WTC11 (cell line): Measurements from ENCODE around the gene LY6G5B. TPM values are rescaled to one million over a fixed set of nuclear protein-coding genes. Genes with fewer than 3 reads are reported as not detected.

Experiments
- ATAC-seq: fragments of 200-7000 bp; cut with Tn5 transposase; 2 replicates; pipeline ENCODE4 v1.10.0; 2021; ENCODE audit warnings: mild to moderate bottlenecking, moderate library complexity
- CTCF ChIA-PET: fragments of 300-600 bp; sonication (Branson Sonifier 250); formaldehyde crosslinking; loops from one replicate; lab custom pipeline; 2021; ENCODE audit warnings: antibody characterized with exemption; lab: Charles Lee
- POLR2A ChIA-PET: fragments of 350-600 bp; sonication (Branson Sonifier 250); formaldehyde crosslinking; loops from one replicate; lab custom pipeline; 2021; ENCODE audit warnings: antibody characterized with exemption; lab: Charles Lee
- DNase-seq: peaks from one replicate; pipeline ENCODE4 v3.0.0; 2021; ENCODE audit warnings: low spot score
- H3K27ac Mint-ChIP-seq: 2 replicates; pipeline ENCODE4 v1.8.0; 2021; ENCODE audit warnings: mixed read lengths
- H3K27me3 Mint-ChIP-seq: 2 replicates; pipeline ENCODE4 v1.8.0; 2021; ENCODE audit warnings: low read depth, mild to moderate bottlenecking, moderate library complexity, mixed read lengths
- H3K36me3 Mint-ChIP-seq: 2 replicates; pipeline ENCODE4 v1.8.0; 2021; ENCODE audit warnings: mixed read lengths
- H3K4me1 Mint-ChIP-seq: 2 replicates; pipeline ENCODE4 v1.8.0; 2022; ENCODE audit warnings: mixed read lengths
- H3K4me3 Mint-ChIP-seq: 2 replicates; pipeline ENCODE4 v1.8.0; 2021; ENCODE audit warnings: mild to moderate bottlenecking, moderate library complexity, mixed read lengths
- H3K9me3 Mint-ChIP-seq: 2 replicates; pipeline ENCODE4 v1.8.0; 2021; ENCODE audit warnings: mixed read lengths
- ARID4B ChIP-seq: sonication (generic); formaldehyde crosslinking; IDR thresholded peaks from 2 replicates; pipeline ENCODE4 v1.8.0; 2023; ENCODE audit warnings: missing genetic modification reagents, mild to moderate bottlenecking, borderline replicate concordance
- ATF6 ChIP-seq: sonication (generic); formaldehyde crosslinking; IDR thresholded peaks from 2 replicates; pipeline ENCODE4 v1.8.1; 2023; ENCODE audit warnings: mild to moderate bottlenecking, missing genetic modification reagents
- CREB1 ChIP-seq: sonication (generic); formaldehyde crosslinking; IDR thresholded peaks from 2 replicates; pipeline ENCODE4 v1.8.0; 2023; ENCODE audit warnings: mild to moderate bottlenecking, missing genetic modification reagents
- ELF4 ChIP-seq: sonication (generic); formaldehyde crosslinking; IDR thresholded peaks from 2 replicates; pipeline ENCODE4 v1.8.1; 2022; ENCODE audit warnings: low read depth, mild to moderate bottlenecking, moderate library complexity, missing genetic modification reagents
- FOXJ3 ChIP-seq: sonication (generic); formaldehyde crosslinking; IDR thresholded peaks from 2 replicates; pipeline ENCODE4 v1.9.0; 2021; ENCODE audit warnings: missing genetic modification reagents, mild to moderate bottlenecking, borderline replicate concordance
- FOXP1 ChIP-seq: sonication (generic); formaldehyde crosslinking; IDR thresholded peaks from 2 replicates; pipeline ENCODE4 v1.8.0; 2022; ENCODE audit warnings: missing genetic modification reagents, mild to moderate bottlenecking, moderate library complexity, borderline replicate concordance
- HMGA2 ChIP-seq: fragments of 250-450 bp; sonication (Bioruptor Pico); IDR thresholded peaks from 2 replicates; pipeline ENCODE4 v1.4.0; 2021; ENCODE audit warnings: mild to moderate bottlenecking, moderate library complexity
- HMGXB4 ChIP-seq: sonication (generic); formaldehyde crosslinking; IDR thresholded peaks from 2 replicates; pipeline ENCODE4 v1.8.1; 2023; ENCODE audit warnings: mild to moderate bottlenecking, moderate library complexity, missing genetic modification reagents
- MLX ChIP-seq: sonication (generic); formaldehyde crosslinking; IDR thresholded peaks from 2 replicates; pipeline ENCODE4 v1.8.1; 2023; ENCODE audit warnings: mild to moderate bottlenecking, missing genetic modification reagents, moderate library complexity
- MXD4 ChIP-seq: fragments of 250-450 bp; sonication (Bioruptor Pico); IDR thresholded peaks from 2 replicates; pipeline ENCODE4 v1.8.0; 2021; ENCODE audit warnings: mild to moderate bottlenecking, moderate library complexity, borderline replicate concordance
- NFATC4 ChIP-seq: fragments of 250-450 bp; sonication (Bioruptor Pico); IDR thresholded peaks from 2 replicates; pipeline ENCODE4 v1.9.0; 2021; ENCODE audit warnings: mild to moderate bottlenecking
- NFE2L1 ChIP-seq: sonication (generic); formaldehyde crosslinking; IDR thresholded peaks from 2 replicates; pipeline ENCODE4 v1.8.1; 2023; ENCODE audit warnings: missing genetic modification reagents
- NR1H2 ChIP-seq: sonication (generic); formaldehyde crosslinking; IDR thresholded peaks from 2 replicates; pipeline ENCODE4 v1.9.0; 2021; ENCODE audit warnings: mild to moderate bottlenecking, moderate library complexity, missing genetic modification reagents
- PRRX2 ChIP-seq: fragments of 250-450 bp; sonication (Bioruptor Pico); IDR thresholded peaks from 2 replicates; pipeline ENCODE4 v1.8.0; 2021; ENCODE audit warnings: mild to moderate bottlenecking
- RELA ChIP-seq: sonication (generic); formaldehyde crosslinking; IDR thresholded peaks from 2 replicates; pipeline ENCODE4 v1.8.1; 2022; ENCODE audit warnings: missing genetic modification reagents, mild to moderate bottlenecking, borderline replicate concordance
- TEAD1 ChIP-seq: sonication (generic); formaldehyde crosslinking; IDR thresholded peaks from 2 replicates; pipeline ENCODE4 v1.8.0; 2022; ENCODE audit warnings: mild to moderate bottlenecking, missing genetic modification reagents
- TP53 ChIP-seq: sonication (generic); formaldehyde crosslinking; IDR thresholded peaks from 2 replicates; pipeline ENCODE4 v1.8.1; 2023; ENCODE audit warnings: mild to moderate bottlenecking, missing genetic modification reagents
- ZMAT4 ChIP-seq: fragments of 250-450 bp; sonication (Bioruptor Pico); IDR thresholded peaks from 2 replicates; pipeline ENCODE4 v1.9.0; 2021; ENCODE audit warnings: mild to moderate bottlenecking
- ZNF281 ChIP-seq: sonication (generic); formaldehyde crosslinking; IDR thresholded peaks from 2 replicates; pipeline ENCODE4 v1.8.0; 2023; ENCODE audit warnings: mild to moderate bottlenecking, missing genetic modification reagents
- ZNF423 ChIP-seq: fragments of 250-450 bp; sonication (Bioruptor Pico); IDR thresholded peaks from 2 replicates; pipeline ENCODE4 v2.1.2; 2022; ENCODE audit warnings: mild to moderate bottlenecking, moderate library complexity
- ZNF671 ChIP-seq: fragments of 250-450 bp; sonication (Bioruptor Pico); IDR thresholded peaks from 2 replicates; pipeline ENCODE4 v1.8.0; 2021; ENCODE audit warnings: mild to moderate bottlenecking
- total RNA-seq: library from RNA; stranded (reverse); gene quantifications from 3 replicates; pipeline ENCODE4 v1.2.3, GENCODE V29; 2021

LY6G5B gene
- total RNA-seq, 1 experiment from 2014 or later = 15.7 TPM

- TF ChIP-seq ELF4 (CRISPR knock-in tag) (no peak), HMGXB4 (CRISPR knock-in tag) (no peak), TP53 (CRISPR knock-in tag) (no peak), PRRX2 (CRISPR knock-in tag) (no peak), ZNF423 (CRISPR knock-in tag) (no peak), FOXJ3 (CRISPR knock-in tag) (no peak), HMGA2 (CRISPR knock-in tag) (no peak), MLX (CRISPR knock-in tag) (no peak), ZNF281 (CRISPR knock-in tag) (no peak)
These were observed 42.5 kb downstream of the LY6G5B start (continued) for GRCh38 chr6:31712296-31712695.

GRCh38 chr6:31713465-31713864 is 43.7 kb downstream of the LY6G5B start:
- TF ChIP-seq ZMAT4 = no peak
- TF ChIP-seq NFATC4 (CRISPR knock-in tag) = no peak
- TF ChIP-seq NFE2L1 = no peak
- TF ChIP-seq FOXP1 (CRISPR knock-in tag) = no peak
- TF ChIP-seq NR1H2 (CRISPR knock-in tag) = no peak
- no peak for TF ChIP-seq RELA (CRISPR knock-in tag)
- TF ChIP-seq ATF6 (CRISPR knock-in tag) = no peak
- no peak for TF ChIP-seq ARID4B (CRISPR knock-in tag)
- no peak for TF ChIP-seq TEAD1
- no peak for TF ChIP-seq MXD4 (CRISPR knock-in tag)
- no peak for TF ChIP-seq CREB1 (CRISPR knock-in tag)
- TF ChIP-seq ZNF671 (CRISPR knock-in tag) = no peak
- peaks cover 41% of the 10 kb centered on the region for H3K4me1 Mint-ChIP-seq
- POLR2A ChIA-PET = interaction anchor here (0.8 to 1.5 kb wide), 3 partner anchors 14 to 114 kb away, joined by 3 to 6 read pairs (median 4); partner anchors contain the start of gene HSPA1B
- H3K27me3 Mint-ChIP-seq = no peaks in the 10 kb centered on the region; the same call in 1 of the 2 replicates
- no peak for ATAC-seq
- no peak for DNase-seq
- no peaks in the 10 kb centered on the region for H3K9me3 Mint-ChIP-seq
- H3K36me3 Mint-ChIP-seq = no peaks in the 10 kb centered on the region
- CTCF ChIA-PET = interaction anchor here (0.6 to 2.3 kb wide), 10 partner anchors 11 to 482 kb away, joined by 3 to 24 read pairs (median 4); partner anchors contain the start of genes DDAH2 and VARS1
- H3K4me3 Mint-ChIP-seq = no peak overlapping the region
- H3K27ac Mint-ChIP-seq = no peak overlapping the region
